Activated T-cell treated with anti-CD3 and anti-CD28 coated beads, Interleukin-2, amount 50 U/mL, for 48 hours (primary cell): ENCODE results near the gene APAF1.
"Not testable (repeated sequence)": the region's sequence is repeated elsewhere in the genome, so short reads cannot be mapped to it uniquely, and the experiment has no call there.

ENCODE experiments used
- DNase-seq, 2 experiments: peaks; one replicate each; pipeline ENCODE4 v3.0.0-alpha.2; 2020

Gene APAF1, protein sequence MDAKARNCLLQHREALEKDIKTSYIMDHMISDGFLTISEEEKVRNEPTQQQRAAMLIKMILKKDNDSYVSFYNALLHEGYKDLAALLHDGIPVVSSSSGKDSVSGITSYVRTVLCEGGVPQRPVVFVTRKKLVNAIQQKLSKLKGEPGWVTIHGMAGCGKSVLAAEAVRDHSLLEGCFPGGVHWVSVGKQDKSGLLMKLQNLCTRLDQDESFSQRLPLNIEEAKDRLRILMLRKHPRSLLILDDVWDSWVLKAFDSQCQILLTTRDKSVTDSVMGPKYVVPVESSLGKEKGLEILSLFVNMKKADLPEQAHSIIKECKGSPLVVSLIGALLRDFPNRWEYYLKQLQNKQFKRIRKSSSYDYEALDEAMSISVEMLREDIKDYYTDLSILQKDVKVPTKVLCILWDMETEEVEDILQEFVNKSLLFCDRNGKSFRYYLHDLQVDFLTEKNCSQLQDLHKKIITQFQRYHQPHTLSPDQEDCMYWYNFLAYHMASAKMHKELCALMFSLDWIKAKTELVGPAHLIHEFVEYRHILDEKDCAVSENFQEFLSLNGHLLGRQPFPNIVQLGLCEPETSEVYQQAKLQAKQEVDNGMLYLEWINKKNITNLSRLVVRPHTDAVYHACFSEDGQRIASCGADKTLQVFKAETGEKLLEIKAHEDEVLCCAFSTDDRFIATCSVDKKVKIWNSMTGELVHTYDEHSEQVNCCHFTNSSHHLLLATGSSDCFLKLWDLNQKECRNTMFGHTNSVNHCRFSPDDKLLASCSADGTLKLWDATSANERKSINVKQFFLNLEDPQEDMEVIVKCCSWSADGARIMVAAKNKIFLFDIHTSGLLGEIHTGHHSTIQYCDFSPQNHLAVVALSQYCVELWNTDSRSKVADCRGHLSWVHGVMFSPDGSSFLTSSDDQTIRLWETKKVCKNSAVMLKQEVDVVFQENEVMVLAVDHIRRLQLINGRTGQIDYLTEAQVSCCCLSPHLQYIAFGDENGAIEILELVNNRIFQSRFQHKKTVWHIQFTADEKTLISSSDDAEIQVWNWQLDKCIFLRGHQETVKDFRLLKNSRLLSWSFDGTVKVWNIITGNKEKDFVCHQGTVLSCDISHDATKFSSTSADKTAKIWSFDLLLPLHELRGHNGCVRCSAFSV (N-terminal part only)

GRCh38 chr12:98644712-98645571 lies at the start of gene APAF1, which contains the start of gene IKBIP:
TSS of gene APAF1 (plus strand) at chr12:98645290. CDS start at chr12:98648360, 3,070 bp downstream.
TSS of gene IKBIP (minus strand) at chr12:98644788. CDS start at chr12:98644701, 87 bp downstream.
- DNase-seq, result peak; percentile 99

GRCh38 chr12:98597313-98597712 lies 47.8 kb upstream of the APAF1 start:
- DNase-seq, result not testable (repeated sequence)

DNA sequence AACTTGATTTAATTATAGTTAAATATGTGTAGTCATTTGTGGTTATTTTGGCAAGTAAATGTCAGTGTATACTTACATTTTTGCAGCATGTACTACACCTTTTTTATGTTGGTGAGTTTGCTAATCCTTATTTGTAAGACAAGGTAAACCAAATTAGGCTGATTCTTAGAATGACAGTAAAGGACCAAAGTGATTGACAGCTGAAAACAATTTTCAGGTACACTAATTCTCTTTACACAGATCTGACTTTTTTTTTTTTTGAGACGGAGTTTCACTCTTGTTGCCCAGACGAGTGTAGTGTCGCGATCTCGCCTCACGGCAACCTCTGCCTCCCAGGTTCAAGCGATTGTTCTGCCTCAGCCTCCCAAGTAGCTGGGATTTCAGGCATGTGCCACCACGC lies 43.2 kb upstream of the APAF1 start:
- DNase-seq, result no peak

DNA sequence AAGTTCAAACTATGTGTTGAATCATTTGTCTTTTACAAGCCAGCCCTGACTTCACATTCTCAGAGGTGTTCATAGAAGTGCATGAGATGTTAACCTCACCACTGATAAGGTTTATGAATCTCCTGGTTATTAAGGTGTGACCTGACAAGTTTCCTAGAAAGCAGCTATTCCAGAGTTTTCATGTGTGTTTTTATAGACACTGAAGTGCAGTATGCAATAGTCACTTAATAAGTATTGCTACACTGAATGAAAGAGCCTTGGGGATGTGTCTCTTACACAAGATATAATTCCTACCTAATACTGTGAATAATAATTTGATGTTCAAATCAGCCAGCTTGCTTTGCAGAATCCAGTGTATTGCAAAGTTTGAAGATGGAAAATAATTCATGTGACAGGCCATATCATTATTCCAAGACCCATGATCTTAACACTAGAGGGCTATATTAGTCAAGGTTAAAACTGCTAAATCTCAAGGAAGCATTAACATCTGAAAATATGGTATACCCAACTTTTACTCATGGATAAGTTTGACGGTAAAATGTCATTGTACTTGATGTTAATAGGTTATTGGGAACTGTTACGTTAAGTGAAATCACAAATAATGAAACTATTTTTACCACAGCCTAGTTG lies 38.6 kb upstream of the APAF1 start:
- DNase-seq, result no peak

- DNase-seq, result no peak
These were observed 34.5 kb upstream of the APAF1 start for GRCh38 chr12:98610596-98610995.

DNA sequence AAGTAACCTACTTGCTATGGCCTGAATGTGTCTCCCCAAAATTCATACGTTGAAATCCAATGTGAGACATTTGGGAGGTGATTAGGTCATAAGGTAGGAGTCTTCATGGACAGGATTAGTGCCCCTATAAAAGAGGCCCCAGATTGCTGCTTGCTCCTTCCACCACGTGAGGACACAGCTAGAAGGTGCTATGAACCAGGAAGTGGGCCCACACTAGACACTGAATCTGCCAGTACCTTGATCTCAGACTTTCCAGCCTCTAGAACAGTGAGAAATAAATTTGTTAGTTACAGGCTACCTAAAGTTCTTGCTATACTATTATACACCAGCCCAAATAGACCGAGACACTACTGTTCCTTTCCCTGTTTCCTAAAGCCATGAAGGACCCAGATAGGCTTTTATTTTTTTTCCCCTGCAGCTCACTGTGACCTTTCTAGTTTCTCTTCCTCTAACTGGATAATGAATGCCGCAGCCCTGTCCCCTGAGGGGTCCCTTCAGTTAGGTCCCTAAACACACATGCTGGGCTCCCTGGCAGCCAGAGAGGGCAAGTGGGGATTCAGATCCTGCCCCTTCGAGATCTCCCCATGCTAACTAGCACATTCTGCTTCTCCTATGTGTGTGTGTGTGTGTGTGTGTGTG lies 32.3 kb upstream of the APAF1 start:
- no peak for DNase-seq

- no peak for DNase-seq
These were observed 26.1 kb upstream of the APAF1 start for GRCh38 chr12:98618952-98619351.

GRCh38 chr12:98635657-98636323 lies 9.3 kb upstream of the APAF1 start:
- no peak for DNase-seq

DNA sequence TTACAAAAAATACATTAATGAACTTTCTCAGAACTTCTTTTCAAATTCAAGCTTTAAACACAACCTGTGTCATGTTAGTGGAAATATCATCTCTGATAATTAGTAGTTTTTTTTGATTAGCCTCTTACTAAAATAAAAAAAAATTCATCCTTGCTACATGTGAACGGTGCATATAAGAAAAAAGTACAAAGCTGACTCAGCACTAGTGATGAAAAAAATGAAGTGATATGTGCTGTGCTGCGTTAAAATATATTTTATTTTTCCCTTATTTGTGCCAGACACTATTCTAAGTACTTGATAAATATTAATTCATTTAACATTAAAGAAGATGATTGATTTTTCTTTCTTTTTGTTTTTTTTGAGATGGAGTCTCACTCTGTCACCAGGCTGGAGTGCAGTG lies 8.0 kb upstream of the APAF1 start:
- DNase-seq, result no peak

GRCh38 chr12:98638009-98638408 lies 7.1 kb upstream of the APAF1 start:
- no peak for DNase-seq

GRCh38 chr12:98639491-98639890 lies 5.6 kb upstream of the APAF1 start:
- DNase-seq, result no peak

GRCh38 chr12:98642801-98643200 lies 2.3 kb upstream of the APAF1 start:
- DNase-seq, result not testable (repeated sequence)

- no peak for DNase-seq
These were observed 718 bp upstream of the APAF1 start for GRCh38 chr12:98644433-98644711.

DNA sequence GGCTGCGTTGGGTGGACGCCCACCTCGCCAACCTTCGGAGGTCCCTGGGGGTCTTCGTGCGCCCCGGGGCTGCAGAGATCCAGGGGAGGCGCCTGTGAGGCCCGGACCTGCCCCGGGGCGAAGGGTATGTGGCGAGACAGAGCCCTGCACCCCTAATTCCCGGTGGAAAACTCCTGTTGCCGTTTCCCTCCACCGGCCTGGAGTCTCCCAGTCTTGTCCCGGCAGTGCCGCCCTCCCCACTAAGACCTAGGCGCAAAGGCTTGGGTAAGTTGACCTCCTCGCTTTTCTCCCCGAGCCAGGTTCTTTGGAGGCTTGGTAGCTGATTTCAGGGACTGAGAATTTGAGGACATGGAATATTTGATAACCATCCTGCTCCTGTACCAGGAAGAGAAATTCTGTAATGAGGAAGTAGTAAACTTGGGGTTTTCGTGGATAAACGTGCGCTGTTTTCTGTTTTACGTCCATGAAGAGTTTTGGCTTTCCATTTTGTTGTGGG lies 530 bp downstream of the APAF1 start:
- no peak for DNase-seq

- no peak for DNase-seq
These were observed 1.4 kb downstream of the APAF1 start for GRCh38 chr12:98646294-98647090.

DNA sequence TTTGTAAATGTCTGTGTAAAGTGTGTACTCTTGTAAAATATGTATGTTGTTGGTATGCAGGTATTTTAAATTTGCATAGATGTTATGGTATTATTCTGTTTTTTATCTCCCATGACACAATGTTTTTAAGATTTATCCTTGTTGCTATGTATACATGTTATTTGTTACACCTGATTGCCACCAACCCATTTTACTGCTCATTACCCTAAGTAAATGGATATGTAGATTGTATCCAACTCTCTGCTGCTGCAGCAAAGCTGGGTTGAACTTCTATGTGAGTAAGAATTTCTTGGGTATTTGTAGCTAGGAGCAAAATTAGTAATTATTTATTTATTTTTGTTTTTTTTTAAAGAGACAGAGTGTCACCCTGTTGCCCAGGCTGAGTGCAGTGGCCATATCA lies 6.2 kb downstream of the APAF1 start:
- no peak for DNase-seq

GRCh38 chr12:98653866-98654493 lies 8.9 kb downstream of the APAF1 start:
- DNase-seq, result no peak

DNA sequence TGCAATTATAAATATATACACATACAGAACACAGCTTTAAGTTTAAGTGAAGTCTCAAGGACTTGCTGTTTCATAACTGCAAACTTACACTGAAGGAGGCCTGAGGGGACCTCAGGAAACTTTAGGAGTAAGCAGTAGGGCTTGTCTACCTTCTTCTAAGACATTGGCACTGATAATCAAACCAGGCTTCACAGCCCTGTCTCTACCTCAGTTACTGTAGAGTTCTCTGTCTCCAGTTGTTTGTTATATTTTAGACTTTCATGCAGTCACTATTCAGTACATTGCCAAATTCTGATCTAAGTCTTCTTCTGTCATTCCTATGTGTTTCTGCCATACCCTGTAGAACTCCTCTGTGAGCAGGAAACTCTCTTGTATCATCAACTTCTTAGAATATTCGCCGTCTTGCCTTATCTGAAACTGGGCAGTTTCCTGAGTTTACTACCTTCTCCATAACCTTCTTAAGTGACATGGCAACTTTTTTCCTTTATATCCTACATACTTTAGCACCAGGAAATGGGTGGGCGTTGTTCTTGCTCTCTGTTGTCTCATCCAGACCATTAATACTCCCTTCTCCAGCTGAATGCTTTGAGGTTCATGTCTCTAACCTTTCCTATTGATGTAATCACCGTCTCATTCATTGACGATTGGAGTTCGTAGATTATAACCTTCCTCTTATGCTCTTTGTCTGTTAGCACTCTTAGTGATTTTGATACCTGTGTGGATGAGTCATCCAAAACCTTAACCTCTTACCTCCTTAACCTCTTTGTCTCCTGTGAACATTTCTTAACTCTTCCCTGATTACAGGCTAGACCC lies 11.4 kb downstream of the APAF1 start:
- no peak for DNase-seq
